GM23338 (cell line): Measurements from ENCODE around the gene HOATZ. TPM values are rescaled to one million over a fixed set of nuclear protein-coding genes. Genes with fewer than 3 reads are reported as not detected.

ENCODE experiments used
- ATAC-seq: fragments of 200-7000 bp; cut with Tn5 transposase; 3 replicates; pipeline ENCODE4 v1.9.1; 2020
- DNase-seq: peaks from one replicate; pipeline ENCODE4 v3.0.0-alpha.2; 2015; ENCODE audit warnings: low spot score
- H2AFZ ChIP-seq: fragments of 200-600 bp; sonication (generic); 2 replicates; pipeline ENCODE4 v1.8.0; 2016; ENCODE audit warnings: antibody characterized with exemption, mild to moderate bottlenecking, moderate library complexity
- H3F3A ChIP-seq: fragments of 200-600 bp; sonication (generic); replicated peaks from 2 replicates; pipeline ENCODE4 v1.8.0; 2017; ENCODE audit warnings: antibody characterized with exemption, mixed run types, low read depth
- H3K27ac ChIP-seq: fragments of 200-600 bp; sonication (generic); 2 replicates; pipeline ENCODE4 v1.6.1; 2016; ENCODE audit warnings: low read depth
- H3K27me3 ChIP-seq: fragments of 200-600 bp; sonication (generic); 2 replicates; pipeline ENCODE4 v1.8.0; 2016; ENCODE audit warnings: mild to moderate bottlenecking, mixed run types, moderate library complexity; ENCODE audit not compliant: insufficient read depth
- H3K36me3 ChIP-seq: fragments of 200-600 bp; sonication (generic); 2 replicates; pipeline ENCODE4 v1.8.0; 2016; ENCODE audit warnings: mild to moderate bottlenecking; ENCODE audit not compliant: insufficient read depth
- H3K4me1 ChIP-seq: fragments of 200-600 bp; sonication (generic); 2 replicates; pipeline ENCODE4 v1.8.0; 2016; ENCODE audit warnings: mild to moderate bottlenecking, moderate library complexity; ENCODE audit not compliant: insufficient read depth
- H3K4me2 ChIP-seq: fragments of 200-600 bp; sonication (generic); 2 replicates; pipeline ENCODE4 v1.7.1; 2017; ENCODE audit warnings: mixed run types
- H3K4me3 ChIP-seq: fragments of 200-600 bp; sonication (generic); 2 replicates; pipeline ENCODE4 v1.6.1; 2016; ENCODE audit warnings: mixed run types
- H3K79me2 ChIP-seq: fragments of 200-600 bp; sonication (generic); replicated peaks from 2 replicates; pipeline ENCODE4 v1.8.0; 2017; ENCODE audit warnings: mild to moderate bottlenecking; ENCODE audit not compliant: insufficient read depth
- H3K9me2 ChIP-seq: fragments of 200-600 bp; sonication (generic); 2 replicates; pipeline ENCODE4 v1.8.0; 2017; ENCODE audit not compliant: insufficient read depth
- H4K20me1 ChIP-seq: fragments of 200-600 bp; sonication (generic); replicated peaks from 2 replicates; pipeline ENCODE4 v1.8.0; 2017; ENCODE audit warnings: mild to moderate bottlenecking; ENCODE audit not compliant: insufficient read depth
- H3K27ac Mint-ChIP-seq: 2 replicates; pipeline ENCODE4 v1.8.0; 2020; ENCODE audit warnings: inconsistent platforms, mild to moderate bottlenecking, moderate library complexity, mixed read lengths
- H3K27me3 Mint-ChIP-seq: 3 replicates; pipeline ENCODE4 v1.8.0; 2022; ENCODE audit warnings: low read depth, mild to moderate bottlenecking, moderate library complexity, mixed read lengths, inconsistent platforms; ENCODE audit not compliant: insufficient read depth, poor library complexity
- H3K36me3 Mint-ChIP-seq: 3 replicates; pipeline ENCODE4 v1.8.0; 2021; ENCODE audit warnings: low read depth, mild to moderate bottlenecking, inconsistent platforms, moderate library complexity, mixed read lengths
- H3K4me1 Mint-ChIP-seq: 3 replicates; pipeline ENCODE4 v1.8.0; 2020; ENCODE audit warnings: mild to moderate bottlenecking, inconsistent platforms, mixed read lengths
- H3K4me3 Mint-ChIP-seq: 3 replicates; pipeline ENCODE4 v1.8.0; 2021; ENCODE audit warnings: moderate library complexity, mild to moderate bottlenecking, inconsistent platforms, mixed read lengths
- H3K9me3 Mint-ChIP-seq: 3 replicates; pipeline ENCODE4 v1.8.0; 2020; ENCODE audit warnings: moderate library complexity, mild to moderate bottlenecking, inconsistent platforms, mixed read lengths
- CREB1 ChIP-seq: fragments of 250-450 bp; sonication (Bioruptor Pico); IDR thresholded peaks from 2 replicates; pipeline ENCODE4 v1.5.0; 2020; ENCODE audit warnings: low read depth, mild to moderate bottlenecking, moderate library complexity
- CTCF ChIP-seq, 2 experiments: fragments of 200-600 bp in 1 of 2; sonication (generic) in 1 of 2; conservative IDR thresholded peaks; 2 replicates each; pipeline versions ENCODE4 v1.5.1 to v1.6.1; 2016 to 2017; ENCODE audit warnings: antibody characterized with exemption in 2 of 2, low read depth in 2 of 2, mild to moderate bottlenecking in 2 of 2, moderate library complexity in 1 of 2
- NANOG ChIP-seq: IDR thresholded peaks from 2 replicates; pipeline ENCODE4 v1.6.1; 2016; ENCODE audit warnings: antibody characterized with exemption, borderline replicate concordance
- POLR2AphosphoS5 ChIP-seq: IDR thresholded peaks from 2 replicates; pipeline ENCODE4 v1.6.1; 2016; ENCODE audit warnings: antibody characterized with exemption, low read depth
- ZNF114 ChIP-seq: fragments of 250-450 bp; sonication (Bioruptor Pico); IDR thresholded peaks from 2 replicates; pipeline ENCODE4 v1.5.0; 2020; ENCODE audit warnings: mild to moderate bottlenecking, moderate library complexity
- ZNF462 ChIP-seq: fragments of 250-450 bp; sonication (Bioruptor Pico); IDR thresholded peaks from 2 replicates; pipeline ENCODE4 v1.5.0; 2020; ENCODE audit warnings: mild to moderate bottlenecking, moderate library complexity
- polyA plus RNA-seq: library from polyadenylated mRNA; unstranded; fragments of >200 nt; fragmentation: Nextera tagmentation; extraction: Ambion mirVana; gene quantifications from 2 replicates; pipeline ENCODE4 v1.2.1, GENCODE V29; 2016
- total RNA-seq: library from RNA; depleted of rRNA; stranded (reverse); fragments of >200 nt; shearing (Covaris generic); gene quantifications from 2 replicates; pipeline ENCODE4 v1.2.3, GENCODE V29; 2014

Gene HOATZ
- total and polyA plus RNA-seq, 2 experiments from 2014 or later = not detected

- TF ChIP-seq ZNF462 (CRISPR knock-in tag) = no peak
- TF ChIP-seq POLR2AphosphoS5 = no peak
- no peak for TF ChIP-seq CREB1 (CRISPR knock-in tag)
- no peak for TF ChIP-seq NANOG
Observed at GRCh38 chr11:111573821-111574249, 59.3 kb downstream of the HOATZ start (continued).

GRCh38 chr11:111574373-111575225 lies 60.0 kb downstream of the HOATZ start:
- H3K4me1 Mint-ChIP-seq = 0 out of 3 replicates have a peak, but pooled peaks cover 7% of the 10 kb centered on the region
- Histone ChIP-seq H3K27ac (no peak overlapping the region), H4K20me1 (no peaks in the 10 kb centered on the region), H3K4me2 (no peak overlapping the region), H3K9me2 (no peaks in the 10 kb centered on the region), H3K4me3 (no peak overlapping the region), H3K36me3 (no peaks in the 10 kb centered on the region), H3K79me2 (no peaks in the 10 kb centered on the region), H3K4me1 (peaks cover 6% of the 10 kb centered on the region; the same call in 1 of the 2 replicates), H3K27me3 (no peaks in the 10 kb centered on the region), H3F3A (no peaks in the 10 kb centered on the region), H2AFZ (peak overlapping the region; percentile 43; the same call in 1 of the 2 replicates)
- H3K27me3 Mint-ChIP-seq = no peaks in the 10 kb centered on the region
- H3K27ac Mint-ChIP-seq = no peak overlapping the region
- no peak overlapping the region for H3K4me3 Mint-ChIP-seq
- peak in 1 of 2 experiments; percentile 53; a peak in 2 of 4 replicates for TF ChIP-seq CTCF (conservative IDR thresholded peaks at IDR 0.05; ENCODE audit: low read depth in 2 of 2)
- no peak for TF ChIP-seq ZNF114 (CRISPR knock-in tag)
- H3K36me3 Mint-ChIP-seq = no peaks in the 10 kb centered on the region
- DNase-seq = no peak
- peak; percentile 41; the same call in 2 of the 3 replicates for ATAC-seq
- H3K9me3 Mint-ChIP-seq = no peaks in the 10 kb centered on the region
